Gastrocnemius medialis (tissue), 4 donors: Measurements from ENCODE around the gene RPS25.

Experiments
- CTCF ChIP-seq, 5 experiments: fragments of 450-650 bp in 3 of 5; fragments of 200-600 bp in 2 of 5; sonication (generic) in 2 of 5; IDR thresholded peaks in 4 of 5; conservative IDR thresholded peaks in 1 of 5; 1 replicate in 4 of 5; 2 replicates in 1 of 5; pipeline ENCODE4 v1.5.1; 2016 to 2019; ENCODE audit warnings: antibody characterized with exemption in 5 of 5, mild to moderate bottlenecking in 3 of 5, moderate library complexity in 3 of 5
- POLR2A ChIP-seq, 2 donors: fragments of 450-650 bp; IDR thresholded peaks; one replicate each; pipeline ENCODE4 v1.6.1; 2017; ENCODE audit warnings: antibody characterized with exemption in 2 of 2, mild to moderate bottlenecking in 2 of 2, moderate library complexity in 2 of 2

- TF ChIP-seq CTCF (IDR thresholded peaks at IDR 0.05 in 4 of 5, conservative IDR thresholded peaks at IDR 0.05 in 1 of 5) (no peak), POLR2A (IDR thresholded peaks at IDR 0.05) (no peak)
These were observed 6.9 kb upstream of the RPS25 start for GRCh38 chr11:119025099-119025473.
